HEK293 (cell line): Measurements from ENCODE around the gene POLR3B.

Experiments used
- KLF9 ChIP-seq: fragments of 450-650 bp; formaldehyde crosslinking; IDR thresholded peaks from 2 replicates; pipeline ENCODE4 v1.5.1; 2016; ENCODE audit warnings: missing biosample characterization, missing genetic modification characterization, low read depth
- SALL2 ChIP-seq: fragments of 450-650 bp; formaldehyde crosslinking; IDR thresholded peaks from 2 replicates; pipeline ENCODE4 v1.5.0; 2017; ENCODE audit warnings: missing biosample characterization, mild to moderate bottlenecking, missing genetic modification characterization, borderline replicate concordance
- SCRT2 ChIP-seq: fragments of 450-650 bp; formaldehyde crosslinking; IDR thresholded peaks from 2 replicates; pipeline ENCODE4 v1.5.1; 2016; ENCODE audit warnings: missing biosample characterization, missing genetic modification characterization
- YY1 ChIP-seq: fragments of 450-650 bp; formaldehyde crosslinking; IDR thresholded peaks from 2 replicates; pipeline ENCODE4 v1.5.1; 2018; ENCODE audit warnings: missing biosample characterization, missing genetic modification characterization
- ZFP69B ChIP-seq: fragments of 450-650 bp; formaldehyde crosslinking; IDR thresholded peaks from 2 replicates; pipeline ENCODE4 v1.5.1; 2016; ENCODE audit warnings: missing biosample characterization, missing genetic modification characterization
- ZNF132 ChIP-seq: fragments of 450-650 bp; formaldehyde crosslinking; IDR thresholded peaks from 2 replicates; pipeline ENCODE4 v1.5.1; 2017; ENCODE audit warnings: missing biosample characterization, missing genetic modification characterization, borderline replicate concordance
- ZNF138 ChIP-seq: fragments of 450-650 bp; formaldehyde crosslinking; IDR thresholded peaks from 2 replicates; pipeline ENCODE4 v1.5.1; 2016; ENCODE audit warnings: missing biosample characterization, missing genetic modification characterization, borderline replicate concordance
- ZNF155 ChIP-seq: fragments of 450-650 bp; formaldehyde crosslinking; IDR thresholded peaks from 2 replicates; pipeline ENCODE4 v1.5.1; 2016; ENCODE audit warnings: missing biosample characterization, missing genetic modification characterization
- ZNF354C ChIP-seq: fragments of 450-650 bp; formaldehyde crosslinking; IDR thresholded peaks from 2 replicates; pipeline ENCODE4 v1.5.1; 2016; ENCODE audit warnings: missing biosample characterization, missing genetic modification characterization, low read depth, borderline replicate concordance
- ZNF391 ChIP-seq: fragments of 450-650 bp; formaldehyde crosslinking; IDR thresholded peaks from 2 replicates; pipeline ENCODE4 v1.5.1; 2016; ENCODE audit warnings: low read depth, missing biosample characterization, missing genetic modification characterization, borderline replicate concordance
- ZNF501 ChIP-seq: fragments of 450-650 bp; formaldehyde crosslinking; IDR thresholded peaks from 2 replicates; pipeline ENCODE4 v1.5.1; 2016; ENCODE audit warnings: missing biosample characterization, missing genetic modification characterization
- ZNF624 ChIP-seq: fragments of 450-650 bp; formaldehyde crosslinking; IDR thresholded peaks from 2 replicates; pipeline ENCODE4 v1.5.1; 2017; ENCODE audit warnings: missing biosample characterization, missing genetic modification characterization
- ZNF701 ChIP-seq: fragments of 450-650 bp; formaldehyde crosslinking; IDR thresholded peaks from 2 replicates; pipeline ENCODE4 v1.5.1; 2016; ENCODE audit warnings: missing biosample characterization, missing genetic modification characterization
- ZSCAN16 ChIP-seq: fragments of 450-650 bp; formaldehyde crosslinking; IDR thresholded peaks from 2 replicates; pipeline ENCODE4 v1.5.1; 2016; ENCODE audit warnings: missing biosample characterization, missing genetic modification characterization
- ZSCAN23 ChIP-seq: fragments of 450-650 bp; formaldehyde crosslinking; IDR thresholded peaks from 2 replicates; pipeline ENCODE4 v1.5.1; 2016; ENCODE audit warnings: missing biosample characterization, missing genetic modification characterization
- TF ChIP-seq, protein P1 (sequence below): fragments of 450-650 bp; formaldehyde crosslinking; conservative IDR thresholded peaks from 2 replicates; pipeline ENCODE4 v1.5.1; 2016; ENCODE audit warnings: low read depth, missing biosample characterization, missing genetic modification characterization
- TF ChIP-seq, protein P2 (sequence below): fragments of 450-650 bp; formaldehyde crosslinking; IDR thresholded peaks from 2 replicates; pipeline ENCODE4 v1.5.1; 2016; ENCODE audit warnings: missing biosample characterization, missing genetic modification characterization
- TF ChIP-seq, protein P3 (sequence below): fragments of 450-650 bp; formaldehyde crosslinking; IDR thresholded peaks from 2 replicates; pipeline ENCODE4 v1.5.1; 2016; ENCODE audit warnings: missing biosample characterization, missing genetic modification characterization
- TF ChIP-seq, protein P4 (sequence below): fragments of 450-650 bp; formaldehyde crosslinking; IDR thresholded peaks from 2 replicates; pipeline ENCODE4 v1.5.1; 2017; ENCODE audit warnings: missing biosample characterization, missing genetic modification characterization
- TF ChIP-seq, protein P5 (sequence below): fragments of 450-650 bp; formaldehyde crosslinking; IDR thresholded peaks from 2 replicates; pipeline ENCODE4 v1.5.1; 2016; ENCODE audit warnings: missing biosample characterization, missing genetic modification characterization
- TF ChIP-seq, protein P6 (sequence below): fragments of 450-650 bp; formaldehyde crosslinking; IDR thresholded peaks from 2 replicates; pipeline ENCODE4; 2016; ENCODE audit warnings: missing biosample characterization, missing genetic modification characterization
- TF ChIP-seq, protein P7 (sequence below): fragments of 450-650 bp; formaldehyde crosslinking; IDR thresholded peaks from 2 replicates; pipeline ENCODE4 v1.5.1; 2017; ENCODE audit warnings: missing biosample characterization, missing genetic modification characterization
- TF ChIP-seq, protein P8 (sequence below): fragments of 450-650 bp; formaldehyde crosslinking; optimal IDR thresholded peaks from 2 replicates; pipeline ENCODE3; 2016; ENCODE audit warnings: missing biosample characterization, mild to moderate bottlenecking, missing genetic modification characterization

Gene POLR3B

DNA sequence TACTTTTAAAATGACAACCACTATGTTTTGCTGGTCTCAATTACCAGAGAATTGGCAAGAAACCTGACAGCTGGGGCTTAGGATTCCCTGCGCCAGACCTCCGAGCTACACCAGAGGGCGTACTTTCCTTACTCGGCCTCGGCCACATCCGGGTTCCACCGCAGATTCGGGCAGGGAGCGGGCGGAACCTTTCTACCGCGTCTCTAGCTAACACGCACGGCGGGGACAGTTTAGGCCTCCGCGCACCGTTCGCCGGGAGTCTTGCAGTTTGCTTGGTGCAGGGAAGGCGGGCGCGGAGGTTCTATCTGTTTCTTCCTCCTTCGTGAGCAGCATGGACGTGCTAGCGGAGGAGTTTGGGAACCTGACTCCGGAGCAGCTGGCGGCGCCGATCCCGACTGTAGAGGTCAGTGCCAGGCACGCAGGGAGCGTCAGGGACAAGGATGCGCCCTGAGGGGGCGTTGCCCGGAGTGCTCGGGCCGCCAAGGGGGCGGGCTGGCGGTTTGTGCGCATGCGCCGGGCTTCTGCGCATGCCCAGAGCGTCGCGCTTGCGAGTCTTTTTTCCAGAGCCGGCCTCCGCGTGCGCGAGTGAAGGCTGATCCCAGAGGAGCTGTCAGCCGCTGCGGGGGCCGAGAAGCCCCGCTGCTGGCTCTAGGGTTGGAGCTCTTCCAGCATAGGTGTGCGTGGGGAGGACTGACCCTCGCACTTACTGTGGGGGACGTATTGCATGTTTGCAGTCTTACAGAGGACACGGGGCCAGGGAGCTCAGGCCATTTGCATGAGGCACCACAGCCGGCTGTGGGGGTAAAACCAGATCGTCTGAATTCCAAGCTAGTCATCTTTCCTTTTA lies at the start of gene POLR3B (continued):
- TF ChIP-seq ZNF391 (tag by site-specific recombination): peak; percentile 97; the same call in 1 of the 2 replicates
- TF ChIP-seq ZNF624: no peak
- no peak for TF ChIP-seq ZNF155 (tag by site-specific recombination)
- TF ChIP-seq, protein P1, sequence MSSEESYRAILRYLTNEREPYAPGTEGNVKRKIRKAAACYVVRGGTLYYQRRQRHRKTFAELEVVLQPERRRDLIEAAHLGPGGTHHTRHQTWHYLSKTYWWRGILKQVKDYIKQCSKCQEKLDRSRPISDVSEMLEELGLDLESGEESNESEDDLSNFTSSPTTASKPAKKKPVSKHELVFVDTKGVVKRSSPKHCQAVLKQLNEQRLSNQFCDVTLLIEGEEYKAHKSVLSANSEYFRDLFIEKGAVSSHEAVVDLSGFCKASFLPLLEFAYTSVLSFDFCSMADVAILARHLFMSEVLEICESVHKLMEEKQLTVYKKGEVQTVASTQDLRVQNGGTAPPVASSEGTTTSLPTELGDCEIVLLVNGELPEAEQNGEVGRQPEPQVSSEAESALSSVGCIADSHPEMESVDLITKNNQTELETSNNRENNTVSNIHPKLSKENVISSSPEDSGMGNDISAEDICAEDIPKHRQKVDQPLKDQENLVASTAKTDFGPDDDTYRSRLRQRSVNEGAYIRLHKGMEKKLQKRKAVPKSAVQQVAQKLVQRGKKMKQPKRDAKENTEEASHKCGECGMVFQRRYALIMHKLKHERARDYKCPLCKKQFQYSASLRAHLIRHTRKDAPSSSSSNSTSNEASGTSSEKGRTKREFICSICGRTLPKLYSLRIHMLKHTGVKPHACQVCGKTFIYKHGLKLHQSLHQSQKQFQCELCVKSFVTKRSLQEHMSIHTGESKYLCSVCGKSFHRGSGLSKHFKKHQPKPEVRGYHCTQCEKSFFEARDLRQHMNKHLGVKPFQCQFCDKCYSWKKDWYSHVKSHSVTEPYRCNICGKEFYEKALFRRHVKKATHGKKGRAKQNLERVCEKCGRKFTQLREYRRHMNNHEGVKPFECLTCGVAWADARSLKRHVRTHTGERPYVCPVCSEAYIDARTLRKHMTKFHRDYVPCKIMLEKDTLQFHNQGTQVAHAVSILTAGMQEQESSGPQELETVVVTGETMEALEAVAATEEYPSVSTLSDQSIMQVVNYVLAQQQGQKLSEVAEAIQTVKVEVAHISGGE (tag by site-specific recombination): peak; percentile 99
- TF ChIP-seq, protein P2, sequence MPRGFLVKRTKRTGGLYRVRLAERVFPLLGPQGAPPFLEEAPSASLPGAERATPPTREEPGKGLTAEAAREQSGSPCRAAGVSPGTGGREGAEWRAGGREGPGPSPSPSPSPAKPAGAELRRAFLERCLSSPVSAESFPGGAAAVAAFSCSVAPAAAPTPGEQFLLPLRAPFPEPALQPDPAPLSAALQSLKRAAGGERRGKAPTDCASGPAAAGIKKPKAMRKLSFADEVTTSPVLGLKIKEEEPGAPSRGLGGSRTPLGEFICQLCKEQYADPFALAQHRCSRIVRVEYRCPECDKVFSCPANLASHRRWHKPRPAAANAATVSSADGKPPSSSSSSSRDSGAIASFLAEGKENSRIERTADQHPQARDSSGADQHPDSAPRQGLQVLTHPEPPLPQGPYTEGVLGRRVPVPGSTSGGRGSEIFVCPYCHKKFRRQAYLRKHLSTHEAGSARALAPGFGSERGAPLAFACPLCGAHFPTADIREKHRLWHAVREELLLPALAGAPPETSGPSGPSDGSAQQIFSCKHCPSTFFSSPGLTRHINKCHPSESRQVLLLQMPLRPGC: peak; percentile 91
- TF ChIP-seq YY1 (tag by site-specific recombination): peak; percentile 79
- TF ChIP-seq, protein P3, sequence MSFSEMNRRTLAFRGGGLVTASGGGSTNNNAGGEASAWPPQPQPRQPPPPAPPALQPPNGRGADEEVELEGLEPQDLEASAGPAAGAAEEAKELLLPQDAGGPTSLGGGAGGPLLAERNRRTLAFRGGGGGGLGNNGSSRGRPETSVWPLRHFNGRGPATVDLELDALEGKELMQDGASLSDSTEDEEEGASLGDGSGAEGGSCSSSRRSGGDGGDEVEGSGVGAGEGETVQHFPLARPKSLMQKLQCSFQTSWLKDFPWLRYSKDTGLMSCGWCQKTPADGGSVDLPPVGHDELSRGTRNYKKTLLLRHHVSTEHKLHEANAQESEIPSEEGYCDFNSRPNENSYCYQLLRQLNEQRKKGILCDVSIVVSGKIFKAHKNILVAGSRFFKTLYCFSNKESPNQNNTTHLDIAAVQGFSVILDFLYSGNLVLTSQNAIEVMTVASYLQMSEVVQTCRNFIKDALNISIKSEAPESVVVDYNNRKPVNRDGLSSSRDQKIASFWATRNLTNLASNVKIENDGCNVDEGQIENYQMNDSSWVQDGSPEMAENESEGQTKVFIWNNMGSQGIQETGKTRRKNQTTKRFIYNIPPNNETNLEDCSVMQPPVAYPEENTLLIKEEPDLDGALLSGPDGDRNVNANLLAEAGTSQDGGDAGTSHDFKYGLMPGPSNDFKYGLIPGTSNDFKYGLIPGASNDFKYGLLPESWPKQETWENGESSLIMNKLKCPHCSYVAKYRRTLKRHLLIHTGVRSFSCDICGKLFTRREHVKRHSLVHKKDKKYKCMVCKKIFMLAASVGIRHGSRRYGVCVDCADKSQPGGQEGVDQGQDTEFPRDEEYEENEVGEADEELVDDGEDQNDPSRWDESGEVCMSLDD (tag by site-specific recombination): no peak
- TF ChIP-seq SCRT2 (tag by site-specific recombination): peak; percentile 60; the same call in 1 of the 2 replicates
- TF ChIP-seq, protein P4, sequence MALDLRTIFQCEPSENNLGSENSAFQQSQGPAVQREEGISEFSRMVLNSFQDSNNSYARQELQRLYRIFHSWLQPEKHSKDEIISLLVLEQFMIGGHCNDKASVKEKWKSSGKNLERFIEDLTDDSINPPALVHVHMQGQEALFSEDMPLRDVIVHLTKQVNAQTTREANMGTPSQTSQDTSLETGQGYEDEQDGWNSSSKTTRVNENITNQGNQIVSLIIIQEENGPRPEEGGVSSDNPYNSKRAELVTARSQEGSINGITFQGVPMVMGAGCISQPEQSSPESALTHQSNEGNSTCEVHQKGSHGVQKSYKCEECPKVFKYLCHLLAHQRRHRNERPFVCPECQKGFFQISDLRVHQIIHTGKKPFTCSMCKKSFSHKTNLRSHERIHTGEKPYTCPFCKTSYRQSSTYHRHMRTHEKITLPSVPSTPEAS (tag by site-specific recombination): peak; percentile 55; the same call in 1 of the 2 replicates
- no peak for TF ChIP-seq ZNF354C (tag by site-specific recombination)
- TF ChIP-seq, protein P5, sequence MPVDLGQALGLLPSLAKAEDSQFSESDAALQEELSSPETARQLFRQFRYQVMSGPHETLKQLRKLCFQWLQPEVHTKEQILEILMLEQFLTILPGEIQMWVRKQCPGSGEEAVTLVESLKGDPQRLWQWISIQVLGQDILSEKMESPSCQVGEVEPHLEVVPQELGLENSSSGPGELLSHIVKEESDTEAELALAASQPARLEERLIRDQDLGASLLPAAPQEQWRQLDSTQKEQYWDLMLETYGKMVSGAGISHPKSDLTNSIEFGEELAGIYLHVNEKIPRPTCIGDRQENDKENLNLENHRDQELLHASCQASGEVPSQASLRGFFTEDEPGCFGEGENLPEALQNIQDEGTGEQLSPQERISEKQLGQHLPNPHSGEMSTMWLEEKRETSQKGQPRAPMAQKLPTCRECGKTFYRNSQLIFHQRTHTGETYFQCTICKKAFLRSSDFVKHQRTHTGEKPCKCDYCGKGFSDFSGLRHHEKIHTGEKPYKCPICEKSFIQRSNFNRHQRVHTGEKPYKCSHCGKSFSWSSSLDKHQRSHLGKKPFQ (tag by site-specific recombination): no peak
- TF ChIP-seq ZSCAN23 (tag by site-specific recombination): peak; percentile 83; the same call in 1 of the 2 replicates
- TF ChIP-seq, protein P6, sequence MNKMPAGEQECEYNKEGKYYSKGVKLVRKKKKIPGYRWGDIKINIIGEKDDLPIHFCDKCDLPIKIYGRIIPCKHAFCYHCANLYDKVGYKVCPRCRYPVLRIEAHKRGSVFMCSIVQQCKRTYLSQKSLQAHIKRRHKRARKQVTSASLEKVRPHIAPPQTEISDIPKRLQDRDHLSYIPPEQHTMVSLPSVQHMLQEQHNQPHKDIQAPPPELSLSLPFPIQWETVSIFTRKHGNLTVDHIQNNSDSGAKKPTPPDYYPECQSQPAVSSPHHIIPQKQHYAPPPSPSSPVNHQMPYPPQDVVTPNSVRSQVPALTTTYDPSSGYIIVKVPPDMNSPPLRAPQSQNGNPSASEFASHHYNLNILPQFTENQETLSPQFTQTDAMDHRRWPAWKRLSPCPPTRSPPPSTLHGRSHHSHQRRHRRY: no peak
- TF ChIP-seq ZNF132: no peak
- TF ChIP-seq ZFP69B (tag by site-specific recombination): peak; percentile 82
- TF ChIP-seq, protein P7, sequence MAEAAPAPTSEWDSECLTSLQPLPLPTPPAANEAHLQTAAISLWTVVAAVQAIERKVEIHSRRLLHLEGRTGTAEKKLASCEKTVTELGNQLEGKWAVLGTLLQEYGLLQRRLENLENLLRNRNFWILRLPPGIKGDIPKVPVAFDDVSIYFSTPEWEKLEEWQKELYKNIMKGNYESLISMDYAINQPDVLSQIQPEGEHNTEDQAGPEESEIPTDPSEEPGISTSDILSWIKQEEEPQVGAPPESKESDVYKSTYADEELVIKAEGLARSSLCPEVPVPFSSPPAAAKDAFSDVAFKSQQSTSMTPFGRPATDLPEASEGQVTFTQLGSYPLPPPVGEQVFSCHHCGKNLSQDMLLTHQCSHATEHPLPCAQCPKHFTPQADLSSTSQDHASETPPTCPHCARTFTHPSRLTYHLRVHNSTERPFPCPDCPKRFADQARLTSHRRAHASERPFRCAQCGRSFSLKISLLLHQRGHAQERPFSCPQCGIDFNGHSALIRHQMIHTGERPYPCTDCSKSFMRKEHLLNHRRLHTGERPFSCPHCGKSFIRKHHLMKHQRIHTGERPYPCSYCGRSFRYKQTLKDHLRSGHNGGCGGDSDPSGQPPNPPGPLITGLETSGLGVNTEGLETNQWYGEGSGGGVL (tag by site-specific recombination): no peak
- peak; percentile 100 for TF ChIP-seq ZNF501 (tag by site-specific recombination)
- no peak for TF ChIP-seq ZNF138
- TF ChIP-seq KLF9: peak; percentile 99
- no peak for TF ChIP-seq SALL2 (tag by site-specific recombination)
- no peak for TF ChIP-seq ZNF701 (tag by site-specific recombination)
- TF ChIP-seq ZSCAN16 (tag by site-specific recombination): no peak
- TF ChIP-seq, protein P8, sequence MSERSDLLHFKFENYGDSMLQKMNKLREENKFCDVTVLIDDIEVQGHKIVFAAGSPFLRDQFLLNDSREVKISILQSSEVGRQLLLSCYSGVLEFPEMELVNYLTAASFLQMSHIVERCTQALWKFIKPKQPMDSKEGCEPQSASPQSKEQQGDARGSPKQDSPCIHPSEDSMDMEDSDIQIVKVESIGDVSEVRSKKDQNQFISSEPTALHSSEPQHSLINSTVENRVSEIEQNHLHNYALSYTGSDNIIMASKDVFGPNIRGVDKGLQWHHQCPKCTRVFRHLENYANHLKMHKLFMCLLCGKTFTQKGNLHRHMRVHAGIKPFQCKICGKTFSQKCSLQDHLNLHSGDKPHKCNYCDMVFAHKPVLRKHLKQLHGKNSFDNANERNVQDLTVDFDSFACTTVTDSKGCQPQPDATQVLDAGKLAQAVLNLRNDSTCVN: peak; percentile 95
